Stimulated activated CD8-positive, alpha-beta memory T cell treated with anti-CD3 and anti-CD28 coated beads, Interleukin-12 subunit alpha, Interleukin-12 subunit beta, amount 100 ng/mL, for 4 hours (primary cell): ENCODE measurements around the gene CPEB3.
"Not testable (repeated sequence)": the region's sequence is repeated elsewhere in the genome, so short reads cannot be mapped to it uniquely, and the experiment has no call there.

Experiments used
- DNase-seq: peaks from one replicate; pipeline ENCODE4 v3.0.0-alpha.2; 2020; ENCODE audit warnings: low read depth

The CPEB3 gene

GRCh38 chr10:92142949-92143348 lies 147.9 kb downstream of the CPEB3 start:
- no peak for DNase-seq

DNA sequence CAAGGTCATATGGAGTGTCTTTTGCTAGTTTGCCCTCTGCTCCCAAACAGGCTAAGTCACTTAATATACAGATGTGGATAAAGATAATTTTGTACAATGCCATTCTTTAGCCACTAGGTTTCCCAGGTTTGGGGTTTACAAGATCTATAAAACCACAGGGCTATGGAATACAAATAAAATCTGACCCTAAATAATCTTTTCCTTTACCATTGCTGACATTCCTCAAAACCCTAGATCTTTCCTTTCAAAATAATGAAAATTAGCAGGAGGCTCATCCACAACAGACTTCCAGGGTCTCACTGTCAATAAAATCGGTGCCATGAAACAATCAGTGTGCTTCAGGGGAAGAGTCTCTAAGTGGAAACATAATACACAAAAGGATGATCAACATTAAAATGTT lies 148.4 kb downstream of the CPEB3 start:
- DNase-seq, result no peak

DNA sequence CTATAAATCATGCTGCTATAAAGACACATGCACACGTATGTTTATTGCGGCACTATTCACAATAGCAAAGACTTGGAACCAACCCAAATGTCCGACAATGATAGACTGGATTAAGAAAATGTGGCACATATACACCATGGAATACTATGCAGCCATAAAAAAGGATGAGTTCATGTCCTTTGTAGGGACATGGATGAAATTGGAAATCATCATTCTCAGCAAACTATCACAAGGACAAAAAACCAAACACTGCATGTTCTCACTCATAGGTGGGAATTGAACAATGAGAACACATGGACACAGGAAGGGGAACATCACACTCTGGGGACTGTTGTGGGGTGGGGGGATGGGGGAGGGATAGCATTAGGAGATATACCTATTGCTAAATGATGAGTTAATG lies 149.7 kb downstream of the CPEB3 start:
- DNase-seq, result not testable (repeated sequence)

DNA sequence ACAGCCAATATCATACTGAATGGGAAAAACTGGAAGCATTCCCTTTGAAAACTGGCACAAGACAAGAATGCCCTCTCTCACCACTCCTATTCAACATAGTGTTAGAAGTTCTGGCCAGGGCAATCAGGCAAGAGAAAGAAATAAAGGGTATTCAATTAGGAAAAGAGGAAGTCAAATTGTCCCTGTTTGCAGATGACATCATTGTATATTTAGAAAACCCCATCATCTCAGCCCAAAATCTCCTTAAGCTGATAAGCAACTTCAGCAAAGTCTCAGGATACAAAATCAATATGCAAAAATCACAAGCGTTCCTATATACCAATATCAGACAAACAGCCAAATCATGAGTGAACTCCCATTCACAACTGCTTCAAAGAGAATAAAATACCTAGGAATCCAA lies 156.8 kb downstream of the CPEB3 start:
- DNase-seq, result not testable (repeated sequence)

- no peak for DNase-seq
These were observed 159.5 kb downstream of the CPEB3 start for GRCh38 chr10:92131275-92131820.

- no peak for DNase-seq
These were observed 160.1 kb downstream of the CPEB3 start for GRCh38 chr10:92130622-92131274.

- DNase-seq, result no peak
These were observed 164.7 kb downstream of the CPEB3 start for GRCh38 chr10:92126100-92126650.

DNA sequence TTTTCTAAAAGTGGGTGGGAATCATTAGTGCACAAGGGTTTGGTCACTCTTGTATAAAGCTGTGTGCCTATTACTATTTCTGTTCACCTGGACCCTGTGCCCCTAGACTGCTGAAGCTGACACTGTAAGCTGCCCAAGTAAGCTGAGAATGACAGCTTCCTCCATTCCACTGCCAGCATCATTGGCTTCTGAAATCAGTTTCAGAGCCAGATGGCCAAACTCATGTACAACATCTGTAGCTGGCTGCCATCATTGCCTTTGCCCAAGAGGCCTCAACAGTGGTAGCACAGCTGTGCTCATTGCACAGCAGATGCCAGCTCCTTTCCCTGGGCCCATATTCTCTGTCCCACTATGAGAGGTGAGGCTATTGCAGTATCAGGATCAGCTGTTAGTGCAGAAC lies 165.7 kb downstream of the CPEB3 start:
- DNase-seq, result no peak

GRCh38 chr10:92124616-92125143 lies 166.2 kb downstream of the CPEB3 start:
- DNase-seq, result no peak

DNA sequence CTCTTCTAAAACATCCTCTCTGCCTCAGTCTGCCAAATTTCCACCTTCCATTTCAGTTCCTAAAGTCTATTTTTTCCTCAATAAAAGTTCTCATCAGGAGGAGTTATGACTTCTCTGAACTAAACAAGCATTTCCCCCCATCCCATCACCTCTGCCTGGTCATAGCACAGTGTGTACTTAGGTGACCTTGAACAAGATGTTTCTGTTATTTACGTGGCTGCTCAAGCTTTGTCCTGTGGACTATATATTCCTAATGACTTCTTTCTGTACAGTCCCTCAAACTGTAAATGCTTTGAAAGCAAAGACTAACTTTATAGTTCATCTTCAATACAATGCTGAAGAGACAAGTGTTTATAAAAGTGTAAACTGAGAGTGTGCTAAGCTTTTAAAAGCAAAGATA lies 166.9 kb downstream of the CPEB3 start:
- no peak for DNase-seq

DNA sequence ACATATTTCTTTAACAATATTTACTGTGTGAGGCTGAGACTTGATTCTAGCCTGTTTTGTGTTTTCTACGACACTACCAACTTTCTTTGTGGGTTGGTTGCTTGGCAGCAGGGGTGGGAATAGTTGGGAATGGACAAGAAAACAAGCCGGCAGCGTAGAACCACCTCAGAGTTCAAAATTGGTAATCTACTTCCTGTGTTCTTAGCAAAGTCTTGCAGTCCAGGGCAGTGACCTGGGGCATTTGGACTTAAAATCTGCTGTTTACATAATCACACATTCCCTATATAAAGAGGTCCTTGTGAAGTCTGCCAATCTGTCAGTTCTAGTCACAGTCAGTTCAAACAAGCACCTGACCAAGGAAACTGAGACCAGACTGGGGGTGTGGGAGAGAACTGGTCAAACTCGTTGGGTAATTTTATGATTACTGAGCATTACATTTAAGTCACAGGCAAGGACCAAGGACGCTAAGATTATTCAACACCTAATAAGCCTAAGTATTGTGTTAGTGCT lies 167.9 kb downstream of the CPEB3 start:
- no peak for DNase-seq

GRCh38 chr10:92121686-92122492 lies 169.0 kb downstream of the CPEB3 start:
- DNase-seq, result no peak

- no peak for DNase-seq
These were observed 171.5 kb downstream of the CPEB3 start for GRCh38 chr10:92119340-92119739.

DNA sequence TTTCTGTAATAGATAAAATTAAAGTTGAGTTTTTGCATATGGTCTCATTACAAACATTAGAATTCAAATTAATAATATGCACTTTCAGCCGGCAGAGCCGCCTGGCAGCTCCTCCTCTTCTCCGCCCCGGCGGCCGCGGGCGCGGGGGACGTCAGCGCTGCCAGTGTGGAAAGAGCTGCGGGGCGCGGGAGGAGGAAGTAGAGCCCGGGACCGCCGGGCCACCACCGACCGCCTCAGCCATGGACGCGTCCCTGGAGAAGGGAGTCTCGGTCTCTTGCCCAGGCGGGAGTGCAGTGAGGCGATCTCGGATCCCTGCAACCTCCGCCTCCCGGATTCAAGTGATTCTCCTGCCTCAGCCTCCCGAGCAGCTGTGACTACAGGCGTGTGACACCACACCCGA lies 176.0 kb downstream of the CPEB3 start:
- DNase-seq, result not testable (repeated sequence)

DNA sequence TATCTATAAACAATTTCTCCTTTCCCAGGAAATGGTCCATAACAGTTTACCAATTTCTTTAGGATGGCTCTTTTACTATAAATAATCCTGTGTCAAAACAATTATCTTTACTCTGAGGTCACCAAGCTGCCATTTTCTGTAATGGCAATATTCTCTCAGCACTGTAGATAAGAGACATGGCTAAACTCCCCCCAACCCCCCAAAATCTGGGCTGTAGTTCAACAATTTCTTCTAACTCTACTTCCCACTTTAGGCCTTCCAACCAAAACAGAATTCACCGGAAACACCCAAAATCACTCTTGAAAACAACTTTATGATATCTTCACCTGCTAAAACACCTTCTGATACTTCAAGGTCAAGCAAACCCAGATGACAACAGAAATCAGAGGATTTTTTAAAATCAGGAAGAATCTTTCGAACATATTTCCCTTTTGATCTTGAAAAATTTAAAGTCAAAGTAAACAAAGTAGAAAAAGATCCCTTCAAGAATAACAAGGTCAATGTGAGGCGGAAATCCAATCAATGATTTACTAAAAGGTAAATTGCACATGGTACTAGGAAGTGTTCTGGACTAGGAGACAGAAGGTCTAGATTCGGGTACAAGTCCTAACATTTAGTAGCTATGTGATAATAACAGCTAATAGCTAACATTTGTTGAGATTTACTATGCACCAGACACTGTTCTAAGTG lies 176.8 kb downstream of the CPEB3 start:
- DNase-seq, result no peak

GRCh38 chr10:92112462-92112861 lies 178.4 kb downstream of the CPEB3 start:
- DNase-seq, result no peak

DNA sequence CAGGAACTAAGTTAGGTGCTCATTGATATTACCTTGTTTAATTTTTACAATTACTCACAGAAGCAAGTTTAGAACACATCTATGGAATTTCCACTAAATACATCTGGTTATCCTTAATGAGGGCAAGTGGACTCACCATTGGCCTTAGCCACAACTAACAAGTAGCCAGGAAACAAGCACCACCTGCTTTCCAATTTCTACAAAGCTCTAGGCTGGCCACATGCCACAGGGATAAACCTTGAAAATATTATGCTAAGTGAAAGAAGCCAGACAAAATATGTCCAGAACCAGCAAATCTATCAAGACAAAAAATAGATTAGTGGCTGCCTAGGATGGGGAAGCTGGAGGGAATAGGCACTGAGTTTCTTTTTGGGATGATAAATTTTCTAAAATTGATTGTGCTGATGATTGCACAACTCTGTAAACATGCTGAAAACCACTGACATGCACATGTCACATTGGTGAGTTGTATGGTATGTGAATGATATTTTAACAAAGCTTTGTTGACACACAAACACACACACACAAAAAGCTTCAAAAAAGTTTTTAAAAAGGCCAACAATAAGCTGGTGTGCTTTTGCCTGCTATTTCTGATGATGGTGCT lies 179.4 kb downstream of the CPEB3 start:
- no peak for DNase-seq

DNA sequence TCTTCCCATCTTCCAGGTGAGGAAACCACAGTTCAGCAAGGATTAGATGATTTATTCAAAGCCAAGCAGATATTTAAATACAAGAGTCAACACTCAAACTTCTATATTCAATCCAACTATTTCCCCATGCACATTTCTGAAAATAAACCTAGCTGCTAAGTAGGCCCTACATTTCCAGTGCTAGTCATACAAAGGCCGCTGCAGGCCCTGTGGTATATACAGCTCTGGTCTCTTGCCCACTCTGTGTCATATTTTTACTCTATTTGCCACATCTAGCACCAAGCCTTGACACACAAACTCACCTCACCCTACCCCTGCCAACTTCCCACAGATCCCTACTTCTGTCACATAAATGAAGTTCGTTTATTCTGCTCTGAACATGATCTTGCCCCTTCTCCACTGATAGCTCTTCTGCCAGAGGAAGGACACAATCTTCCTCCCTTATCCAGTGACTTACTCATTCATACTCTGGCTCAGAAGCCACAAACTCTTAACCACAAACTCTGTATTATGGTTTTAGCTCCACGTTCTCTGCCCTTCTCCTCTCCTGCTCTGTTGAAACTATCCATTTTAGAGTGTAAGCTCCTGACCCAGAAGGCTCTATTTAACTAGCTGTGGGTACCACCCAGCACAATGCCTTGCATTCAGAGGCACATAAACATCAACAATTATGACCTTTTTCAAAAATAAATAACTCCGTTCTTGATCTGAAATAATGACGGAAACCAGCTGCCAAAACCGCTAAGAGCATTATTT lies 180.7 kb downstream of the CPEB3 start:
- no peak for DNase-seq

- no peak for DNase-seq
These were observed 182.1 kb downstream of the CPEB3 start for GRCh38 chr10:92108747-92109146.

GRCh38 chr10:92108120-92108519 lies 182.8 kb downstream of the CPEB3 start:
- DNase-seq, result no peak
